T-helper 1 cell treated with Interleukin-12 subunit alpha and Interleukin-12 subunit beta and Interleukin-4 antibody, amounts not matched to agents 30 ng/mL and 1 ng/mL, for 36 hours (primary cell): ENCODE results near the gene AGPAT4. TPM values are rescaled to one million over a fixed set of nuclear protein-coding genes. Genes with fewer than 3 reads are reported as not detected.

ENCODE experiments used
- intact Hi-C: fragments of 100-400 bp; cut with micrococcal nuclease; formaldehyde crosslinking; loops from one replicate; pipeline ENCODE4 v1.15.1; 2024
- total RNA-seq: library from RNA; stranded (reverse); gene quantifications from 2 replicates; pipeline ENCODE4 v1.2.3, GENCODE V29; 2022

Gene AGPAT4
- total RNA-seq, 1 donor from 2014 or later = 20.7 TPM

GRCh38 chr6:161169696-161170095 lies 104.2 kb downstream of the AGPAT4 start:
- intact Hi-C loops = no loop called here

GRCh38 chr6:161169035-161169434 lies 104.8 kb downstream of the AGPAT4 start:
- intact Hi-C loops = no loop called here

- intact Hi-C loops = no loop called here
These were observed 105.5 kb downstream of the AGPAT4 start for GRCh38 chr6:161168281-161168891.

- intact Hi-C loops = no loop called here
These were observed 107.2 kb downstream of the AGPAT4 start for GRCh38 chr6:161166677-161167076.

- intact Hi-C loops = no loop called here
These were observed 107.7 kb downstream of the AGPAT4 start for GRCh38 chr6:161166176-161166575.

GRCh38 chr6:161164182-161164625 lies 109.7 kb downstream of the AGPAT4 start:
- intact Hi-C loops = no loop called here

GRCh38 chr6:161163466-161164181 lies 110.2 kb downstream of the AGPAT4 start:
- intact Hi-C loops = no loop called here

GRCh38 chr6:161162722-161163121 lies 111.1 kb downstream of the AGPAT4 start:
- intact Hi-C loops = no loop called here

- intact Hi-C loops = no loop called here
These were observed 111.8 kb downstream of the AGPAT4 start for GRCh38 chr6:161161889-161162624.

- intact Hi-C loops = no loop called here
These were observed 112.7 kb downstream of the AGPAT4 start for GRCh38 chr6:161161121-161161520.

- intact Hi-C loops = no loop called here
These were observed 119.0 kb downstream of the AGPAT4 start for GRCh38 chr6:161154796-161155335.

GRCh38 chr6:161153725-161154124 lies 120.1 kb downstream of the AGPAT4 start:
- intact Hi-C loops = loop anchor here (1.0 kb wide), 1 partner anchor 218 kb away; no protein-coding TSS in a partner anchor

- intact Hi-C loops = loop anchor here (1.0 kb wide), 1 partner anchor 218 kb away; no protein-coding TSS in a partner anchor
These were observed 120.8 kb downstream of the AGPAT4 start for GRCh38 chr6:161152907-161153662.

- intact Hi-C loops = no loop called here
These were observed 121.4 kb downstream of the AGPAT4 start for GRCh38 chr6:161152527-161152862.

GRCh38 chr6:161151660-161152526 lies 122.0 kb downstream of the AGPAT4 start:
- intact Hi-C loops = no loop called here

- intact Hi-C loops = no loop called here
These were observed 122.7 kb downstream of the AGPAT4 start for GRCh38 chr6:161151059-161151645.

- intact Hi-C loops = no loop called here
These were observed 123.3 kb downstream of the AGPAT4 start for GRCh38 chr6:161150566-161150965.

GRCh38 chr6:161150136-161150535 lies 123.7 kb downstream of the AGPAT4 start:
- intact Hi-C loops = no loop called here

- intact Hi-C loops = no loop called here
These were observed 130.0 kb downstream of the AGPAT4 start for GRCh38 chr6:161143663-161144430.
